Esophagus squamous epithelium (tissue), 5 donors: ENCODE data around the gene PAX8. TPM values are rescaled to one million over a fixed set of nuclear protein-coding genes. Genes with fewer than 3 reads are reported as not detected.

ENCODE experiments used
- DNase-seq: peaks from one replicate; lab custom pipeline; 2025; lab: John Stamatoyannopoulos, UW
- H3K27ac ChIP-seq, 4 donors: fragments of 200-600 bp; sonication (generic); one replicate each; pipeline ENCODE4 v1.5.1; 2016 to 2019; ENCODE audit warnings: mild to moderate bottlenecking in 1 of 4
- H3K27me3 ChIP-seq, 4 donors: fragments of 200-600 bp; sonication (generic); 1 replicate in 3 of 4; 2 replicates in 1 of 4; pipeline versions ENCODE4 v1.5.1 to v1.6.0; 2017 to 2021; ENCODE audit warnings: antibody characterized with exemption in 1 of 4
- H3K36me3 ChIP-seq, 3 donors: fragments of 200-600 bp; sonication (generic); one replicate each; pipeline ENCODE4 v1.5.1; 2016 to 2019
- H3K4me1 ChIP-seq, 3 donors: fragments of 200-600 bp; sonication (generic); one replicate each; pipeline ENCODE4 v1.5.1; 2017 to 2019
- H3K4me3 ChIP-seq, 4 donors: fragments of 200-600 bp; sonication (generic); 1 replicate in 3 of 4; 2 replicates in 1 of 4; pipeline ENCODE4 v1.5.1; 2016 to 2019; ENCODE audit warnings: mild to moderate bottlenecking in 2 of 4, moderate library complexity in 1 of 4
- H3K9me3 ChIP-seq, 3 donors: fragments of 200-600 bp; sonication (generic); one replicate each; pipeline ENCODE4 v1.5.1; 2016 to 2019
- POLR2A ChIP-seq, 4 donors: fragments of 450-650 bp; IDR thresholded peaks; one replicate each; pipeline ENCODE4 v1.6.1; 2017; ENCODE audit warnings: antibody characterized with exemption in 4 of 4, mild to moderate bottlenecking in 4 of 4, moderate library complexity in 3 of 4
- WGBS, 2 donors: methylation state at CpG; one replicate each; pipeline ENCODE4 v1.1.5; 2018; 5-methylcytosine and 5-hydroxymethylcytosine counted together
- intact Hi-C: fragments of 100-400 bp; cut with DNase I; formaldehyde crosslinking; loops from one replicate; pipeline ENCODE4 v1.15.0; 2022
- total RNA-seq, 4 donors: library from RNA; depleted of rRNA; stranded (reverse); fragments of >200 nt; gene quantifications; one replicate each; pipeline ENCODE4 v1.1.0, GENCODE V29; 2016
- TF ChIP-seq, protein P1 (sequence below), 6 experiments: fragments of 450-650 bp in 4 of 6; fragments of 200-600 bp in 2 of 6; sonication (generic) in 2 of 6; IDR thresholded peaks; one replicate each; pipeline ENCODE4 v1.5.1; 2016 to 2019; ENCODE audit warnings: antibody characterized with exemption in 6 of 6, mild to moderate bottlenecking in 4 of 6, moderate library complexity in 4 of 6
- donor health status: DM: yes; HTN: yes; CAD: no.

PAX8 gene
- total RNA-seq, 4 donors from 2014 or later = 0.32 to 7.6 (median 2.7) TPM

- WGBS, 2 donors = 68 to 80% methylated on average over 3 to 15 of the region's 49 CpGs
- TF ChIP-seq POLR2A (IDR thresholded peaks at IDR 0.05) = no peak
- TF ChIP-seq, protein P1, sequence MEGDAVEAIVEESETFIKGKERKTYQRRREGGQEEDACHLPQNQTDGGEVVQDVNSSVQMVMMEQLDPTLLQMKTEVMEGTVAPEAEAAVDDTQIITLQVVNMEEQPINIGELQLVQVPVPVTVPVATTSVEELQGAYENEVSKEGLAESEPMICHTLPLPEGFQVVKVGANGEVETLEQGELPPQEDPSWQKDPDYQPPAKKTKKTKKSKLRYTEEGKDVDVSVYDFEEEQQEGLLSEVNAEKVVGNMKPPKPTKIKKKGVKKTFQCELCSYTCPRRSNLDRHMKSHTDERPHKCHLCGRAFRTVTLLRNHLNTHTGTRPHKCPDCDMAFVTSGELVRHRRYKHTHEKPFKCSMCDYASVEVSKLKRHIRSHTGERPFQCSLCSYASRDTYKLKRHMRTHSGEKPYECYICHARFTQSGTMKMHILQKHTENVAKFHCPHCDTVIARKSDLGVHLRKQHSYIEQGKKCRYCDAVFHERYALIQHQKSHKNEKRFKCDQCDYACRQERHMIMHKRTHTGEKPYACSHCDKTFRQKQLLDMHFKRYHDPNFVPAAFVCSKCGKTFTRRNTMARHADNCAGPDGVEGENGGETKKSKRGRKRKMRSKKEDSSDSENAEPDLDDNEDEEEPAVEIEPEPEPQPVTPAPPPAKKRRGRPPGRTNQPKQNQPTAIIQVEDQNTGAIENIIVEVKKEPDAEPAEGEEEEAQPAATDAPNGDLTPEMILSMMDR (IDR thresholded peaks at IDR 0.05) = no peak
- peaks cover 0 to 62% (median 34%) of the 10 kb centered on the region in 4 donors for H3K27me3 ChIP-seq
- H3K27ac ChIP-seq = no peak overlapping the region
- H3K4me1 ChIP-seq = peaks cover 3 to 35% (median 9%) of the 10 kb centered on the region in 3 donors
- intact Hi-C loops = no loop called here
- DNase-seq = no peak
- no peaks in the 10 kb centered on the region for H3K36me3 ChIP-seq
- no peak overlapping the region for H3K4me3 ChIP-seq
- H3K9me3 ChIP-seq = no peaks in the 10 kb centered on the region
These were observed 514 bp downstream of the PAX8 start for GRCh38 chr2:113278073-113278741.

DNA sequence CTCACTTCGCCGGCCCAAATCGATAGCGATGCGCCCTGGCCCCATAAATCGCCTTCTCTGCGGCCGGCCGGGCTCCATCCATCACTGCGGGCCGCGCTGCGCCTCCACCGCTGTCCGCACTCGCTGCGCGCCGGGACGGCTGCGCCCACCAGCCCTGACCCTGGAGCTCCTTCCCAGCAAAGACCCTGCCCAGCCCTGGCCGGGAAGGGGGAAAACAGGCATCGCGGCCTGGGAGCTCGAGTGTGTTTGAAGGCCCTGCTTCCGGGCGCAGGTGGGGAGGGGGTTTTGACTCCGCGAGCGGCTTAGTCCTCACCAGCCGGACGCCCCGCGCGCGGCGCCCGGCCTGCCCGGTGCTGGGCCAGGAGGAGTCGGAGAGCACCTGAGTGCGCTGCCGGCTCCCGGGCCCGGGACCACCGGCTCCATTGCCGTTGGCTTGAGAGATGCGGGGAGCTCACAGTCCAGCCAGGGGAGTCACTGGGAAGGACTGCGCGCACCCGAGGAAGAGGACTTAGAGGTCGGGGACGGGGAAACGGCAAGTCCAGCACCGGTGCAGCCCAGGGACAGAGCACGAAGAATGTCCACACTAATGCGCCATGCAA is 1.1 kb downstream of the PAX8 start:
- H3K4me1 ChIP-seq = peaks cover 3 to 29% (median 4%) of the 10 kb centered on the region in 3 donors
- TF ChIP-seq, protein P1 (IDR thresholded peaks at IDR 0.05) = no peak
- no peak for TF ChIP-seq POLR2A (IDR thresholded peaks at IDR 0.05)
- DNase-seq = no peak
- WGBS, 2 donors = 16 to 35% methylated on average over 4 to 6 of the region's 56 CpGs
- H3K27ac ChIP-seq = no peak overlapping the region
- no peaks in the 10 kb centered on the region for H3K9me3 ChIP-seq
- intact Hi-C loops = no loop called here
- peak overlapping the region in 2 of 4 donors; percentile 7 to 13 for H3K4me3 ChIP-seq
- H3K27me3 ChIP-seq = peaks cover 0 to 68% (median 37%) of the 10 kb centered on the region in 4 donors
- H3K36me3 ChIP-seq = no peaks in the 10 kb centered on the region

- DNase-seq = no peak
- H3K4me3 ChIP-seq = peak overlapping the region in 1 of 4 donors; percentile 7
- H3K27me3 ChIP-seq = peaks cover 0 to 75% (median 37%) of the 10 kb centered on the region in 4 donors
- intact Hi-C loops = no loop called here
- H3K27ac ChIP-seq = no peak overlapping the region
- H3K4me1 ChIP-seq = peaks cover 3 to 27% (median 4%) of the 10 kb centered on the region in 3 donors
- 12 to 21% methylated on average over 10 to 14 of the region's 41 CpGs for WGBS, 2 donors
- no peaks in the 10 kb centered on the region for H3K9me3 ChIP-seq
- TF ChIP-seq POLR2A (IDR thresholded peaks at IDR 0.05) = no peak
- TF ChIP-seq, protein P1 (IDR thresholded peaks at IDR 0.05) = no peak
- H3K36me3 ChIP-seq = no peaks in the 10 kb centered on the region
These were observed 1.8 kb downstream of the PAX8 start for GRCh38 chr2:113276761-113277425.

DNA sequence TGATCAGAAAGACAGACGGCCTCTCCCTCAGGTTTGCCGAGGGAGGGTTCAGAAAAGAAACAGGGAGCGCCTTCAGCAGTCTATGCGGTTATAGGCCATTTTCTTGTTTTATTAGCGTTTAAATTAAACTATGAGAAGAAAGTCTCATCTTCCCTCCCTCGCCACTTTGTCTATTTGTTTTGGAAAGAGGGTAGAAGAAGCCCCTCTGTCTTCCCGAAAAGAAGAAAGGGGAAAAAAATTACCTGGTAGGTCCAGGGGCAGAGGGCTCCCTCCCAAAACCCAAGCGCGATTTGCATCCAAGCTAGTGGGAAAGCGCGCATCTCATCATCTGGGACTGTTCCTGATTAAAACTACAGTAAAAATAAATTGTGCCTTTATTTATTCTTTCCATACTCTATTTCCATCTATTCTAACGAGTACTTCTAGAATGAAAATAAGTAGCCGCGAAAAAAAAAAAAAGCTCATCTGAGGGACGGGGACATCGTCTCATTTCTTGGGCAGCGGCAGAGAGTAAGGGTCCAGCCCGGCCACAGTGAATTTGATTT is 2.4 kb downstream of the PAX8 start:
- Histone ChIP-seq H3K36me3 (no peaks in the 10 kb centered on the region), H3K27me3 (peaks cover 0 to 81% (median 37%) of the 10 kb centered on the region in 4 donors), H3K4me3 (no peak overlapping the region), H3K4me1 (peaks cover 3 to 27% (median 4%) of the 10 kb centered on the region in 3 donors), H3K9me3 (no peaks in the 10 kb centered on the region), H3K27ac (no peak overlapping the region)
- DNase-seq = no peak
- intact Hi-C loops = no loop called here
- WGBS, 2 donors = 33 to 38% methylated on average over 18 of the region's 18 CpGs
- TF ChIP-seq, protein P1 (IDR thresholded peaks at IDR 0.05) = no peak
- no peak for TF ChIP-seq POLR2A (IDR thresholded peaks at IDR 0.05)
